Middle frontal gyrus (tissue), 1 donor: ENCODE results near the gene FAM184A.
A peak's percentile ranks its signal among the peaks of the same experiment; 100 is the strongest.

Experiments
- DNase-seq: peaks from one replicate; pipeline ENCODE4 v3.0.0-alpha.2; 2015; ENCODE audit warnings: low spot score; ENCODE audit errors: extremely low spot score

Gene FAM184A

DNA sequence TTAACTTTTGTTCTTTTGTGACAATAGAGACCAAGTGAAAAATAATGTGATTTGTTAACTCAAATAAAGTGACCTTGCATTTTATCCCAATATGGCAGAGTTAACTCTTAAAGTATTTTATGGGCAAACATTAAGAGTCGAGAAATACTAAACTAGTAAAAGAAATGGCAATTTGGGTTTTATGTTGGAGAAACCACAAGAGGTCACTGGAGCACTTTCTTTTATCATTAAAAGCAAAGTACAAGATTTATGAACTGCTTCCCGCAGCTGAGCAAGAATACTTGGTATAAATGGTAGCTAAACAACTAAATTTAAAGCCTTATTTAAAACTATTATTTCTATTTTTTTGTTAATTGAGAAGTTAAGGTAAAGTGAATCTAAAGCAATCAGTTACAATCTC, 110.0 kb downstream of the FAM184A start:
- DNase-seq: no peak

DNA sequence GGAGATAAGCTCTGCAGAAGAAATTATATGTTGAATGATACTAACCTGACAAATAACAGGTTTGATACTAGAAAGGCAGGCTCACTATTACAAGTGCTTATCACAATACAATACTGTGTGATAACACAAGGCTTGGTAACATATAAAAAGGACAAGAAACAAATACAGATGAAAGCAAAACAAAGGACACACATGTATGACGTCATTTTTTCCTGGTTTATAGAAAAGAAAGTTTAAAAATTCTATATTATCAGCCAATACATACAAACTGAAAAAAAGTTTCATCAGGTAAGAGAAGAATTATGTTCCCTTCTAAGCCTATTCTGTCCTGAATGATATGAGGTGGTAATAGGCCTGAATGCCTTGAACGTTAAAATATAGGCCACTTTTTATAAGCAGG, 111.2 kb downstream of the FAM184A start:
- DNase-seq: no peak

DNA sequence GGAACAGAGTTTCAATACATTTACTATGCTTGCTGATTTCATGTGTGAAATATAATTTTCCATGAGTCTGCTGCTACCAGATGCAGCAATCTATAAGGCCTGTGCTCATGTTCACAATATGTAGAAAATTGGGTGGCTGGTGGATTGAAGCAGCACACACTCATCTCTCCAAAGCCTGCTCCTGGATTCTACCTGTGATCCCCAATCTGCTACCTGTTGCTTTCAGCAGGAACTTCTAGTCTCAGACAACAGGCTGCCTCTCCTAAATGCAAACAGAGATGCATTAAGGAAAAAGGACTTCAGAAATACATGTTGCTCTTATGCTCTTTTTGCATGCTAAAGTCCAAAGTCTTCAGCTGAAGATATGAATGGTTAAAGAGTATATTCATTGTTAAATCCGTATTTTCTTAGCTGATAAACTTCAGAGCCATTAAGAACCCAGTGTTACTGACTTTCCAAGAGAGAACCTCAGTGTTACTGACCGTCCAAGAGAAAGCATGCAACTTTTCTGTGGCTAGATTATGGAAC, 112.6 kb downstream of the FAM184A start:
- DNase-seq: no peak

DNA sequence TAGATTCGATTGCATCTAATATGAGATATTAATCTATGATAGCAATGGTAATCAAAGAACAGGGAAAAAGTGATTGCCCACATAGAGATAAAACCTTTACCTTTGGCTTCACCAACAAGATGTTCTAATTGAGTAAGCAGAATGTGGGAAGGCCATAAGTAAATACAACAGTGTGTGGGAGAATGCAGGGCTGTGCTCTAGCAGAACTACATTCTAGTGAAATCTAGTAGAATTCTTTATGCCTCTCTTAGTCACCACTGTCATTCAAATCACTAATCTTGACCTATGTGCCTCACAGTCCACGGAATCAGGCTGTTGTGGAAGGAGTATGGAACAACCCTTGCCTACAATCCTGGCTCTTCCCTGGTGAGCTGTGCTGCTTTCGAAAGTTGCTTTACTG, 113.1 kb downstream of the FAM184A start:
- no peak for DNase-seq

DNA sequence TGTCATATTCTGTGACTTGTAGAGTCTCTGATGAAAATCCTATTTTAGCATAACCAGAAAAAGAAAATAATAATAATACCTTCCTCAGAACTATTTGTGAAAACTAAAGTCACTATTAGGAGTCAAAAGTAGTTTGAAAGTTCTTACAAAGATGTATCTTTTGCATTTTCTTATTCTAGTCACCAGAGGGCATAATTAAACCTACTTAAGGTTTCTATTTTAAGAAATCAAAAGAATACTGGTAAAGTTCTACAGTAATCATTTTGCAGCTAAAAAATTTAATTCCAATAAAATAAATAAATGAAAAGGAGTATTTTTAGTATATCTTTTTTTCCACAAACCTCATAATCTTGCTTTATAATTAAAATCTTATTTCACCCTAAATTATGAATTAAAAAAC, 115.5 kb downstream of the FAM184A start:
- DNase-seq: no peak

DNA sequence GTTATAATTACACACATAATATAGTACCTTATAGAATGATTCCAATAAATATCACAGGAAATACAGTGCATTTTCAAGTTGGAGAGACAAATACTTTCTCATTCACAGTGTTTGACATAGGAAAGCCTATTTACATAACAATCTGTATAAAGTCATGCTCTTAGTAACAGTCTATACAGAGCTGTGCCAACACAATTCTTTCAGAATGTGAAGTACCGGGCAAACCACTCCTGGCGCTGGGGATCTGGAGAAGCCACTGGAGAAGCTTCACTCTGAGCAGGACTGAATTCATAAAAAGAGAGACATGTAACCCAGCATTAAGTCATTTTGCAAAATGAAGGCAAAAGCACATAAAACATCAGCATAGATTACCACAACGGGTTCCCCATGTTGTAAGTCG, 118.6 kb downstream of the FAM184A start:
- DNase-seq: no peak

DNA sequence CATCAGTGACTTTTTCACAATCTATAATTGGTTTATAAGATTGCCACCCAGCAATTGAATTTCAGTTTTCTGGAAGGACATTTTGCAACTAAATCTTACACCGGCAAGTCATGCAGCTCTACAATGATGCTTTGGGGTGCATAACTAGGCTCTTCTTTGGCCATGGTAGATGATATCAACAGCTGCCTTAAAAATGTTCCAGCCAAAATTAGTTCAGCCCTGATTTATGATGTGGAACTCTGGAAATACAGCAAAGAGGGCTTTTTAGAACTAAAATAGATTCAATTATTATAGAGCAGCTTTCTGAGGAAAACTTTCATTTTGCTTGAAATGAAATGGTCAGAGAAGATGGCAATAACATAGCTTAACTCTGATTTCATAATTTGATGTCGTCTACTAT, 125.1 kb downstream of the FAM184A start:
- DNase-seq: no peak

DNA sequence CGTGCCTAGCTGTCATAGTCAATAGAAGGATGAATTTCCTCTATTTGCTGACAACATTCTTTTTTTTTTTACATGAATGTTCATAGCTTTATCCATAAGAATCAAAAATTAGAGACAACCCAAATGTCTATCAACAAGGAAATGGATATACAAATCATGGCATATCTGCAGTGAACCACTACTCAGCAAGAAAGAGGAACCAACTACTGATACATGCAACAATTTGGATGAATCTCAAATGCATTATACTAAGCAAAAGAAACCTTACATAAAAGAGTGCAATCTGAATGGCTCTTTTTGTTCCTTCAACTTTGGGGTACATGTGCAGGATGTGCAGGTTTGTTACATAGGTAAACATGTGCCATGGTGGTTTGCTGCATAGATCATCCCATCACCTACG, 125.8 kb downstream of the FAM184A start:
- no peak for DNase-seq

DNA sequence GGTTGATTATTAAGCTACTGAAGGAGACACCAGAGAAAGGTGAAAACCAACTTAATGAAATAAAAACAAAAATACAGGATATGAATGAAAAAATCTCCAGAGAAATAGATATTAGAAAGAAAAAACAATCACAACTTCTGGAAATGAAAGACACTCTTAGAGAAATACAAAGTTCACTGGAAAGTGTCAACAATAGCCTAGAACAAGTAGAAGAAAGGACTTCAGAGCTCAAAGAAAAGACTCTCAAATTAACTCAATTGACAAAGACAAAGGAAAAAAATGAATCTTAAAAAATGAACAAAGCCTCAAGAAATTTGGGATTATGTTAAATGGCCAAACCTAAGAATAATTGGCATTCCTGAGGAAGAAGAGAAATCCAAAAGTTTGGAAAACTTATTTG, 133.2 kb downstream of the FAM184A start:
- no peak for DNase-seq

DNA sequence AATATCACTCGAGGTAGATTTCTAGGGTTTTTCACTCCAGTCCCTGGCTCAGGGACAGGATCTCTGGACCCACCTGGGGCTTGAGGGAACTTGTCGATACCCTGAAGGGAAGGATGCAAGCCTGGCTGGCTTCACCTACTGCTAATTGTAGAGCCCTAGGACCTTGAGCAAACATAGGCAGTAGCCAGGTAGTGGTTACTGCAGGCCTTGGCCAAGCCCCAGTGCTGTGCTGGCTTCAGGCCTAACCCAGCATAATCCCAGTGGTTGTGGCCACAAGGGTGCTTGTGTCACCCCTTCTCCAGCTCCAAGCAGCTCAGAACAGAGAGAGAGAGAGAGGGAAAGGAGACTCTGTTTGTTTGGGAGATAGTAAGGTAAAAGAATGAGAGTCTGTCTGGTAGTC, 137.7 kb downstream of the FAM184A start:
- no peak for DNase-seq

DNA sequence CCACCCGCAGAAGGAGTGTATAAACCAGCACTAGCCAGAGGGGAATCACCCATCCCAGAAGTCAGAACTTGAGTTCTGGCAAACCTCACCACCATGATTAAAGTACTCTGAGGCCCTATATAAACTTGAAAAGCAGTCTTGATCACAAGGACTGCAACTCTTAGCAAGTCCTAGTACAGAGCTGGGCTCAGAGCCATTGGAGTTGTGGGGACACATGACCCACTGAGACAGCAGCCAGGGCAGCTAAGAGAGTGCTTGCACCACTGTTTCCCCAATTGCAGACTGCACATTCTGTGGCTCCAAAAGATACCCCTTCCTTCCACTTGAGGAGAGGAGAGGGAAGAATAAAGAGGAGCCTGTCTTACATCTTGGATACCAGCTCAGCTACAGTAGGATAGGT, 138.8 kb downstream of the FAM184A start:
- DNase-seq: no peak

DNA sequence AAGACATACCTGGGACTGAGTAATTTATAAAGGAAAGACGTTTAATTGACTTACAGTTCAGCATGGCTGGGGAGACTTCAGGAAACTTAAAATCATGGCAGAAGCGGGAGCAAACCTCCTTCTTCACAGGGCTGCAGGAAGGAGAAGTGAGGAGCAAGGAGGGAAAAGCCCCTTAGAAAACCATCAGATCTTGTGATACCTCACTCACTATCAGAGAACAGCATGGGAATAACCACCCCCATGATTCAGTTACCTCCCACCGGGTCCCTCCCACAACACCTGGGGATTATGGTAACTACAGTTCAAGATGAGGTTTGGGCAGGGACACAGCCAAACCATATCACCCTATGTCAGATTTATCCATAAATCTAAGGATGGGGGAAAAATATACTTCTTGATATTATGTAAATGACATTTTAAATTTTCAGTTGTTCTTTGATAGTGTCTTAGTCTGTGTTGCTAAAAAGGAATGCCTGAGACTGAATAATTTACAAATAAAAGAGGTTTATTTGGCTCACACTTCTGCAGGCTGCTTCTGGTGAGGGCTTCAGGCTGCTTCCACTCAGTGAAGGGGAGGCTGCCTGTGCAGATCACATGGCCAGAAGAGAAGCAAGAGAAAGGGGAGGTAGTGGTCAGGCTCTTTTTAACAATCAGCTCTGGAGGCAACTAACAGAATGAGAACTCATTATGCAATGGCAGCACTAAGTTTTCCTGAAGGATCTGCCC, 142.3 kb downstream of the FAM184A start:
- no peak for DNase-seq

DNA sequence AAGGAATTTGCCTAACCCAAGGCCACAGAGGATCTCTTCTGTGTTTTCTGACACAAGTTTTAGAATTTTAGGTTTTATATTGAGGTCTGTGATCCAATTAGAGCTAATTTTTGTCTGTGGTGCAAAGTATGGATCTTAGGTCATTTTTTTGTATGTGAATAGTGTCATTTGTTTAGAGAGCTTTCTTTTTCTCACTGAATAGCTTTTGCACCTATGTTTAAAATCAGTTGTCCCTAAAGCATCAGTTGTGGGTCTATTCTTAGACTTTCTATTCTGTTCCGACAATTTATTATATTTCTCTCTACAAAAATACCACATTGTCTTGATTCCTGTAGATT, 143.2 kb downstream of the FAM184A start:
- DNase-seq: no peak

DNA sequence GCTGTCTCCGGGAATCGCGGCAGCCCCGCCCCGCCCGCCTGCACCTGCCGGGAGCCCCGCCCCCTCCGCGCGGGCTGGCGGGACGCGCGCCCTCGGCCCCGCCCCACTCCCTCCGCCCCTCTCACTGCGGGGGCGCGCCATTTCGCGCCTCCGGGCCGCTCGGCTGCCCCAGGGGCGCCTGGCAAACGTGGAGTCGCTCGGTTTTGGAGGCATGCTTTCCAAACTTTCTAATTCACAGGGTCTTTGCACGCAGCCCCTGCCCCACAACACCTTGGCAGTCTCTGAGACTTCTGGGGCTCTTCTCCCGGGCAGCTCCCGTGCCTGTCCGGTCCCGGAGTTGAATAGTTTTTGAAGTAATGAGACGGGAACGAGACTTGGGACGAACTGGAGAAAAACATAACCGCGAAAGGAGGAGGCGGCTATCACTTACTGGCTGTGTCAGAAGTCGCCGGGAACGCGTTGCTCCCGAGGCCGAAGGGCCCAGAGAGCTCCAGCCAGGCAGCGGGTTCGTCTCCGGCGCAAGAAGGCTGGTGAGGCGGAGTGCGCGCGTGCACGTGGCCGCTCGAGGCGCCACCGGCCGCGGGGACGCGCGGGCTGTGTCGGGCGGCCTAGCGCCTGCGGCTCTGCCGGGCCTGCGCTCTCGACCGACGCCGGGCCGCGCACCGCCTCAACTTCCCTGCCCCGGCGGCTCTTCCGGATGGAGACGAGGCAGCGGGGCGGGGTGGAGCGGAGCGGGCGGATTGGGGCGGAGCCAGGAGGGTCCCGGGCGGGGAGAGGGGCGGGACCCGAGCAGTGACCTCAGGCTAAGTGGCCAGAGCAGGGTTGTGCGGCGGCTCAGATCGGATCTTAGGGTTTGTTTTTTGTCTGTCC, 143.8 kb downstream of the FAM184A start, which contains the start of gene MCM9:
Gene MCM9, minus strand, starts transcription at position 699 of the 870 bp plus-strand sequence. CDS start 3,436 bp downstream, outside the sequence.
- peak; percentile 72 for DNase-seq

DNA sequence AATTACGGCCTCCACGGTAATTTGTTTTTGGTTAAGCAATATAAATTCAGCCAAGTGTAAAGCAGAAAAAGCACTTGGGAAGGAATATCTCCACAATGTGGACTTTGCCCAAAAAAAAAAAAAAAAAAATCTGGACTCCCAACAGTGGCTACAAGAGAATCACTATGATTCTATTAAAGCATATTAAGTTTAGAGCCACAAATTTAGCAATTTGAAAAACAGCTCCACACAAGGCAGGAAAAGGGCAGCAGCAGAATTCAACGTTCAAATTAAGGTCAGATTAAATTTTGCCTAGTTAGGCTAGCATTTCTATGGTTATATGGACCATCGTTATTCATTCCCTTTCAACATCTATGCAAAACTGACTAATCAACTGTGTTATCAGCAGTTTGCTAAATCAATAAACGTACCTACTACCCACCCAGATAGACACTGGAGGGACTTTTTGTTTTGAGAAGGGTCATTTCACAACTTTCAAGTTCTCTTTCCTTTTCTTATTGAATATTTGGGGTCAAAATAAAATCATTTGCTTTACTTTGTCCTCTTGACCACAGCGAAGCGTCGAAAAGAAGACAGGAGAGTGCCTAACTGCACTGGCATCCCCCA, 144.5 kb downstream of the FAM184A start:
- DNase-seq: no peak

DNA sequence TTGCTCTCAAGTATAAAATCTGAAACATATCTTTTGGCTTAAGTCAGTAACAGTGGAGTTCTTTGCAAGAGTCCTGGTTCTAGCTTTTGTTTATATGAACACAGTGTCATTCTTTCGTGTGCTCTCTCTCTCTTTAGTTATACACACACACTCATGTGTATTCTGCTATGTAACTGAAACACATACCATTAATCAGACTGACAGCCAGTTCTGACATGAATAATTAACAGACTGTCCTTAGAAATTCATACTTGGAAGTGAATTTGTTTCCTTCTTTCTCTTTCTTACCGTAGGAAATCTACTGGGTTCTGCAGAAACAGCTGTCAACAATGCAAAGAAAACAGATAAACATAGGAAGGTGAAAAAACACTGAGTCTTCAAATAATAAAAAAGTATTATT, 146.0 kb downstream of the FAM184A start:
- no peak for DNase-seq

DNA sequence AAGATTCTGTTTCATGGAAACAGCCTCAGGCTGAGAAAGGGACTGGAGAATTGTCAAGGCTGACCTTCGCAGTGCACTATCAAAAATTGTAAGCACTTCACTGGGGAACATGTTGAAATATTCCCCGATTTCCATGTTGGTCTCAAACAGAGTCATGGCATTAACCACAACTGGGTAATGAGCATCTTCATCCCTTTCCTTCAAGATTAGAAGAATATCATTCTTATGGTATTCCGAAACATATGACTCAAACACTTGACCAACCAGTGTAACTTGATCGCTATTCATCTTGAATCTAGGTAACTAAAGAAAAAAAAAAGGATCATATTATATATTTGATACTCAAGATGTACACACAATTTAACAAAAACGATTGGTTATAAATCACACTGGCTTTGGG, 147.0 kb downstream of the FAM184A start:
- DNase-seq: no peak

DNA sequence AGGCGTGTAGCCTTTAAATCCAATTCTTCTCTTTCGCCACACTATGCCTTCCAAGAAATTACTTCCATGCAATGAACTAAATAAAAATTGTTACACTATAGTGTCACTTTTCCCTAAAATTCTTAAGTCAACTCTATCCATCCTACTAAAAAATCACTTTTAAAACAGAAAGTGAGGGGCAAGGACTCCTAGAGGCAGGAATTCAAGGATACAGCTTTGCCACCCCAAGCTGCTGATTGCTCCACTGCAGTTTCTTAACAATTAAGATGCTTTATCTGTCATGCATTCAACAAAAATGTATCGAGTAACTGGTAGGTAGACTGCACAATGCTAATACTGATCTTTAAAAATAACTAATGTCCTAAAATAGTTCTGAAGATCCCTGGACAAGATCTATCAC, 147.8 kb downstream of the FAM184A start:
- DNase-seq: no peak

DNA sequence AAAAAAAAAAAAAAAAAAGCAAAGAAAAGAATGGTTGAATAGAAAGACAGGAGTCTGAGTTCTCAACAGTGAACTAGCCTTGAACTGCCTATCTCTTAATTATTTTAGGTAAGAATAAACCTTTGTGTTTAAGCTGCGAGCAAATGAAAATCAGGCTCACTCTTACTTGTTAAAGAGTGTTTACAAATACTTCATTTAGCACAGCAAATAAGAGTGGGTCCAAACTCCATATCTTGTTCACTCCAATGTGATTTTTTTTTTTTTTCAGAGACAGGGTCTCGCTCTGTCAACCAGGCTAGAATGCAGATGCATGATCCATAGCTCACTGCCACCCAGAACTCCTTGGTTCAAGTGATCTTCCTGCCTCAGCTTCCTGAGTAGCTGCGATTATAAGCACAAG, 155.4 kb downstream of the FAM184A start:
- no peak for DNase-seq

DNA sequence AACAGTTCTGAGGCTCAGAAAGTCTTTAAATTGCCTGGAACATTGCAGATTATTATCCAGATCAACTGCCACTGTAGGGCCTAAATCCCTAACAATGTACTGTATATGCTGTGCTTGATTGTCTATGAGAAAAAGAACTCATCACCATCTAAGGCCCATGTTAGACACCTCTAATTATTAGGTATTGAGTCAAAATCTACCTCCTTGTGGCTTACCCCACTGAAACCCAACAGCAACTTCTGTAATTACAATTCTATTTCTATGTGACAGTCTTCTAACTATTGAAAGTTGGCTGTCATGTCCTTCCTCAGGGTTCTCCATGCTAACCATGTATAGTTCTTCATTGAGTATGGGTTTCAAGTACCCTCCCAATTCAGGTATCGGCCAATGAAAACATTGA, 157.4 kb downstream of the FAM184A start:
- no peak for DNase-seq

DNA sequence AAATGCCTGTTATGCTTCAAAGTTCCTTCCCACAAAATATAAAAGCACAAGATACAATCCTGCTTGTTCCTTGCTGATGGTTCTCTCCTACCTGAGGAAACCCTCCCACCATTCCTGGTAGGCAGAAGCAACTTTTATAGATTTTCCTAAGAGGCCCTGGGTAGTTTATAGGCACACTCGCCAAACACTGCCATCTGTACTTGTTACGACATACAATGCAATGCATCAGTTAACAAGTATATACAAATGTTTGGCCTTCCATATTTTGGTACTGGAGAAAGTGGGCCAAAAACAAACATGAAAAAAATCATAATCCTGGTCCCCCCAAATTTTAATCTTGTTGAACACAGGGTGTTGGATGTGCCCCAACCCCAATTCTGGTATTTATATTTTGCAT, 160.1 kb downstream of the FAM184A start:
- no peak for DNase-seq
